Inflammatory macrophage treated with lipopolysaccharide for 1 hour (primary cell): ENCODE data around the gene TSEN54.

Experiments
- DNase-seq, 2 donors: peaks; one replicate each; pipeline ENCODE4 v3.0.0-alpha.2; 2020 to 2022

TSEN54 gene

GRCh38 chr17:75504347-75505151 lies 11.8 kb upstream of the TSEN54 start:
- peak in 1 of 2 donors; percentile 41 for DNase-seq

- DNase-seq: no peak
These were observed 11.2 kb upstream of the TSEN54 start for GRCh38 chr17:75505152-75505409.

DNA sequence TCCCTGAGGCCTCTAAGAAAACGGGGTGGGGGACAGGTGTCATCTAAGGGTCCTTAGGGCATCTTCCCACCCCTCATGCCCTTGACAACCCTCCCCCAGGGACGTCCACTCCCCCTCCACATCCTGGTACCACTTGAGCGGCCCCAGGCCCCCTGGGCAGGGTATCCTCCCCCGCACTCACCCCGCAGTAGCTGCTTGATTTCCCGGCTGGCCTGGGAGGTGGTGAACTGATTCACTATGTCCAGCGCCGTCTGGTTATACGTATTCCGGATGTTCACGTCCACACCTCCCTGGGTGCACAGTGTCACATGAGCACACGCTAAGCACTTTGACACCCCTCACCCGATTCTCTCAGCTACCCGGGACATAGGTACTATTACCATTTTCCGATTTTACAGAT lies 10.7 kb upstream of the TSEN54 start:
- DNase-seq: no peak

GRCh38 chr17:75506134-75506533 lies 10.2 kb upstream of the TSEN54 start:
- DNase-seq: no peak

- DNase-seq: no peak
These were observed 9.4 kb upstream of the TSEN54 start for GRCh38 chr17:75506888-75507287.

DNA sequence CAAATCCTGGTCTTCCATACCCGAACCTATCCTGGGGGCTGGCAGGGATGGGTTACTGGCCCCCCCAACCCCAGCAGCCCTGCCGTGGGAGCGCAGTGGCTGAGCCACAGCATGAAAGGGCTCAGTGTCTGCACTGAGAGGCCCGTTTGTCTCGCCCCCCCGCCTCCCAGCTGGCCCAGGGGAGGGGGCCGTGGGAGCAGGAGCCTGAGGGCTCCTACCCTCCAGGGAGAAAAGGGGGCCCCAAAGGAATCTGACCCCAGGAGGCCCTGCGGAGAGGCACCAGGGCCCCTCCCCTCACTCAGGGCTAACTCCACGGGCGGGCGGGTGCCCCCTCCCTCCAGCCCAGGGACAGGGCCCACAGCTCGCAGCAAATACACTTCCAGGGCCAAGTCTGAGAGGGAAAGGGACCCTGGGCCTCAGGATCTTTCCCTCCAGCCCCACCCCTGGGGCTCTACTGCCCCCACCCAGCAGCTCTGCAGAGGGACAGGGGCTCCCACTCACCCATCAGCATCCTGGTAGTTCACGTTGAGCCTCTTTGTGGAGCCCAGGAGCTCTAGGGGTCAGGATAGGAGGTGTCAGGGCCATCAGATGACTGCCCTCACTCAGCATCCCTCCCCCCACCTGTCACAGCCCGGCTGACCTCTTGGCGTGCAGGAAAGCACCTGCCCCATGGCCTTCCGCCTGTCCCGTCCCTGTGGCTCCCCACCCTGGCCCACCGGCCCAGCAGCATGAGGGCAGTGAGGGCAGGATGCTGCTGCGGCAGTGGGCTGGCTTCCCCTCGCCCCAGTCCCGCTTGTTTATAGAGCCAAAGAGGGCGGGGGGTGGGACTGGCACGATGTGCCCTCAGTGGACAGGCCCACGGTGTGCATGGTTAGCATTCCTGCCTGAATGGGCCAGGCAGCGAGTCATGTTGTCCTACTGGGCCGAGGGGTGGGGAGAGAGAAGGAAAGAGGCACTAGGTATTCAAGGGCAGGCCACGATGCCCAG lies 8.3 kb upstream of the TSEN54 start:
- no peak for DNase-seq

DNA sequence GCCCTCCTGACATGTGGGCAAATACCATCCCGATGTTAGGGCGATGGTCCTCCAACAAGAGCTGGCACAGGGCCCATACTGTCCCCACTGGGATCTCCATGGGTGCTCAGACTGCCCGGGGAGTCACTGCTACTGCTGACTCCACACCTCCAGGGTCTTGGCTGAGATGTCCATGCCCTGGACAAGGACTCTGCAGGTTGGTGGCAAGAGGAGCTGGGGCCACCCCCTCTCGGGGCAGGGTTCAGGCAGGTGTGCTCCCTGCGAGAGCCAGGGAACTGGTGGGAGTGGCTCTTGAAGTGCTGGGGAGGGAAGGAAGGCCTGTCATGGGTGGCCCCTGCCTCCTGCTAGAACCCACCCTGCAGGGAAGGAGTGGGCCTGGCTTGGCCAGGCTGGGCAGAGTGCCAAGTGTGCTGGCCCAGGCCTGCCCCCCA lies 7.4 kb upstream of the TSEN54 start:
- no peak for DNase-seq

DNA sequence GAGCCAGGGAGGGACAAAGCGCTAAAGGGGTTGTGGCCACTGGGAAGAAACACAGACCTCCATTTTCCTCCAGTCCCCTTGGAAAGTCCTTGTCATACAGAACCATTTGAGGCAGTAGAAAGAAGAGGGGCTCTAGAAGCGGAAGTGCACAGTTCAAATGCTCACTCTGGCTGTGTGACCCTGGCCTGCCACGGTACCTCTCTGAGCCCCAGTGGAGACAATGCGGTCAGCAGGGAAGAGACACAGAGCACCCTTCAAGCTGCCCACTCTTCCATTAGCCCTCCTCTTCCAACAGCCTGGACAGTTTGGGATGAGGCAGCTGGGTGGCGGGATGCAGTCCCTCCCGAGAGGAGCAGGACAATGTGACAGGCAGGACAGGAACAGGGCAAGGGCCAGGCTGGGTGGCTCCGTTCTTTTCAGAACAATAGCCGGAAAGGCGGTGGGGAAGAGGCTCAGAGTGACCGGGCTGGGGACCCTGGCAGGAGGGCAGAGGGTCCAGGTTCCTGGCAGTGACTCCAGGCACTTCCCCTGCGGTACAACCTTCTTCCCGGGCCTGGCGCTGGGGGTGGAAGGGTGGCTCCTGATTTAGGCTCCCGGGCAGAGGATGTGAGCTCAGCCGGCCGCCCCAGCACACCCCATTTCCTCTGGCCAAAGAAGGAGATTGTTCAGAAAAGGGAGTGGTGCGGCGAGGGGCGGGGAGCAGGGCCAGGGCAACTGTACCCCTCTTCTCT lies 6.6 kb upstream of the TSEN54 start:
- no peak for DNase-seq

GRCh38 chr17:75511270-75511609 lies 5.1 kb upstream of the TSEN54 start:
- no peak for DNase-seq

DNA sequence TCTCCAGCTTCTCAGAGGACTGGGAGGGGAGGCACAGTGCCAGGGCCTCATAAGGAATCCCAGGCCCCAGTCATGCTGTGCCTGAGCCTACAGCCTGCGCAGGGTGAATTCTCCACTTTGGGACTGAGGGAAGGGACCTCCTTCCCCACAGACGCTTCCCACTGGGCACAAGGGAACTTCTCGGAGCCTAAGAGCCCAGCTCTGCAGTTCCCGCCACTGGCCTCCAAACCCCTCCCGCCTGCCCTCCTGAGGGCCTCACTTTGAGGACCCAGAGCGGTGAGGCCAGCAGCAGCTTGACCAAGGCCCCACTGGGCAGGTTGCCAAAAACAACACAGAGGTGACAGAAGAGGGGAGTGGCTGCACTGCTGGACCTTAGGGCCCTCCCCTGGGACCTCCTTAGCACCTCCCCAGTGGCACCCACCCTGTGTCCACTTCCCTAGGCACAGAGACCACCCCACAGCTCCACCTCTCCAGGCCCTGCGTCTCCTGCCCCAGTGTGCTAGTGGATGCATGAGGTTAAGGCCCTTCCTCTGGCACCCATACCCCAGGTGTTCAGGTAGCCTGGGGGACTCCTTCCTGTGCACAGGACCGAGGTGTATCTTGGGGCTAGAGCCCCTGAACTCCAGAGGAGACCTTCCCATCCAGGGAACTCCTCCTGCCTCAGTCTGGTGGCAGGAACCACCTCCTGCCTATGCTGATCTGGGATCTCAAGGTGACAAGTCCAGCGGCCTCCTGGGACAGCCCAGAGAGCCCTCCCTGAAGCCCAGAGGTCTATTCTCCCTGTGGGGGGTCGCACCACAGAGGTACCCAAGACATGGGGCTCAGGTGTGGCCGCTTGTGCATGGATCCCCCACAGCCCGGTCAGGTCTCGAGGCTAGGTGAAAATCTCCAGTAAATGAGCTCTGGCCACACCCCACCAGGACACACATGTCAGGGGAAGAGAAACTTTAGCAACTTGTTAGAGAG lies 4.4 kb upstream of the TSEN54 start:
- DNase-seq: no peak

GRCh38 chr17:75512926-75513640 lies 3.2 kb upstream of the TSEN54 start:
- DNase-seq: no peak

GRCh38 chr17:75513641-75514000 lies 2.7 kb upstream of the TSEN54 start:
- DNase-seq: no peak

DNA sequence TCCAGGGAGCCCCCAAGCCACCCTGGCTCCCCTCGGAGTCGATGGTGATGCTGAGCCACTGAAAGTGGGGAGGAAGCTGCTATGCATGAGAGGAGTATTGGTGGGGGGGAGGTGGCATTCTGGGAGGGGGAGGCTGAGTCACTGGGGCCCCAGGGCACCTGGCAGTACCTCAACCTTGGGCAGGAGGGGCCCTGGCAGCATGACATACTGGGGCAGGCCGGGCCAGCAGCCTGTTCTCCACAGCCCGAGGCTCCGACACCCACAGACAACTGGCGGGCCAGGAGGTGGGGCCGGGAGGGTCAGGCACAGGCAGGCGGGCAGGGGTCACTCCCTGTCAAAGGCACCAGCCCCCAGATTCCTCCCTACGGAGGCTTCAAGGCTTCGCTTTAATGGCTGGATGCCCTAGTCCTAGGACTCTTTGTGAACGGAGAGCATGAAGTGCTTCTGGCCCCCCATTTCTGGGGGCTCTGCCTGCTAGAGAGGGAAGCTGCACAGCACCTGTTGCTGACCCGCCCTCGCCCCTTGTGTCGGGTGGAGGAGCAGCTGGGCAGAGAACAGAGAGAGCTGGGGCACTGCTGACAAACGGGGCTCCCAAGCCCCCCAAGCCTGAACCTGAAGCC lies 1.9 kb upstream of the TSEN54 start:
- no peak for DNase-seq

GRCh38 chr17:75514919-75515495 lies 1.3 kb upstream of the TSEN54 start:
- no peak for DNase-seq

DNA sequence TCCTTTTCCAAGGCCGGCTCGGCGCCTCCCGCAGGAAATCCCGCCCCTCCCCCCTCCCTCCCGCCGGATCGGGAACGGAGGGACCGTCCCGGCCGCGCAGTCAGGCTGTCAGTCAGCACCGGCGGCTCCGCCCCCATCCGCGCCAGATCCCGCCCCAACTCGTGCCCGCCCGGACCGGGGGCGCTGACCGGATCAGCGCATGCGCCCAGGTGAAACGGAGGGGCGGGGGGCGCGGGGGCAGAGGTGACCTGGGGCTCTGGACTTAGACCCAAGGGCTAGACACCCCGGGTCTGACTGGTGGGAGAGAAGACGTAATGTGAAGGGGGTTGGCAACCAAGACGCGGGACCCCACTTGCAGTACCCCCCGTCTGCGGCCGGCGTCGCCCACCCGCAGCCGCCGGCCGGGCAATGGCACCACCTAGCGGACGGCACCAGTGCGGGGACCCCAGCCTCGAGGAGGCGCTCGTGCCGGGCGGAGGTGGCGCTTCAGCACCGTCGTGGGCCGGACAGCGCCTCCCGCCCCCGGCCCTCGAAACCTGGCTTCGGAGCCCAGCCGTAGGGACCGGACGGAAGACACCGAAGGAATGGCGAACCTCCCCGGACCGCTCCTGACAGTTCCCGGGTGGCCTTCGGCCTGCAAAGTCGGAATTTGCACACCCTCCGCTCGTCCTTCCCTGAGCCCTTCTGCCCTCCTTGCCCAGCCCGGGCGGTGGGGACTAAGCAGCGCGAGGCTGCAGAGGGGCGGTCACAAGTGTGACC lies 653 bp upstream of the TSEN54 start, which contains the start of gene CASKIN2:
Gene CASKIN2, minus strand, starts transcription at position 42 of the 759 bp plus-strand sequence. CDS start 1,733 bp downstream, outside the sequence.
- DNase-seq: peak; percentile 33 to 49

GRCh38 chr17:75516619-75517296 lies 430 bp downstream of the TSEN54 start:
- DNase-seq: no peak

- DNase-seq: no peak
These were observed 1.1 kb downstream of the TSEN54 start for GRCh38 chr17:75517297-75517865.

DNA sequence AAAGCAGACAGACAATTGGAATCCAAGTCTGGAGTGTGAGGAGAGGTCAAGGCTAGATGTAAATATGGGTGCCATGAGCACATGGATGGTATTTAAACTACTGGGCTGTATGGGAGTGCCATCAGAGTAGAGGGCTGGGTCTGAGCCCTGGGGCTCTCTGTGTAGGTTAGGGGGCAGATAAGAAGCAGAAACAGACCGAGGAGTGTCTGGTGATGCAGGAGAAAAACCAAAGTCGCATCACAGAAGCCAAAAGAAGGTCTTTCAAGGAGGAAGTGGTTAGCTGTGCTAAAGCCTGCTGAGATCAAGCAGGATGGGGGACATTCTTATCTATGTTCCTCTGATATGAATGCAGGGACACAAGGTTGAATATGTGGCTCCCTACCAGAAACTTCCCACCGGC lies 1.9 kb downstream of the TSEN54 start:
- DNase-seq: no peak

- DNase-seq: no peak
These were observed 2.7 kb downstream of the TSEN54 start for GRCh38 chr17:75518983-75519537.
